GM10266 (cell line): ENCODE measurements around the gene TENM4.

Experiments used
- DNase-seq: peaks from one replicate; pipeline ENCODE4 v3.0.0; 2012; ENCODE audit errors: extremely low spot score
- CTCF ChIP-seq: IDR thresholded peaks from 2 replicates; pipeline ENCODE4 v1.5.1; 2012; ENCODE audit warnings: mild to moderate bottlenecking, low read depth; ENCODE audit not compliant: control insufficient read depth, insufficient read depth; ENCODE audit errors: missing control alignments

Gene TENM4

GRCh38 chr11:79054636-79055035 lies 386.2 kb downstream of the TENM4 start:
- DNase-seq = no peak
- no peak for TF ChIP-seq CTCF

- no peak for DNase-seq
- TF ChIP-seq CTCF = peak; percentile 22
These were observed 388.3 kb downstream of the TENM4 start for GRCh38 chr11:79052544-79052943.

DNA sequence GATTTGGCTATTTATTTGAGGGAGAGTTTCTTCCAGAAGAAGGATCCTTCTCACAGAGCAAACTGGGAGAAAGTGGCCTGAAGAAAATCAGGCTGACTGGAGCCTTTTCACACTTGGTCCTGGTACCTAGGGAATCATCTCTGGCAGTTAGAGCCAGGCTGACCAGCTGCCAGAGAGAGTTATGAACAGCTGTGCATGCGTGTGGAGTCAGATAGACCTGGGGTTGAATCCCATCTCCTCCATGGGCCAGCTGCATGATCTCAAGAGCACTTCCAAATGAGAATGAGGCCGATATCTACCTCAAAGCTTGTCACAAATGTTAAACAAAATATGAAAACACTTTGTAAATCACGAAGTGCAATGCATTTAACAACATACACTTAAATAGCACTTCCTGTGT lies 390.0 kb downstream of the TENM4 start:
- TF ChIP-seq CTCF = no peak
- no peak for DNase-seq

DNA sequence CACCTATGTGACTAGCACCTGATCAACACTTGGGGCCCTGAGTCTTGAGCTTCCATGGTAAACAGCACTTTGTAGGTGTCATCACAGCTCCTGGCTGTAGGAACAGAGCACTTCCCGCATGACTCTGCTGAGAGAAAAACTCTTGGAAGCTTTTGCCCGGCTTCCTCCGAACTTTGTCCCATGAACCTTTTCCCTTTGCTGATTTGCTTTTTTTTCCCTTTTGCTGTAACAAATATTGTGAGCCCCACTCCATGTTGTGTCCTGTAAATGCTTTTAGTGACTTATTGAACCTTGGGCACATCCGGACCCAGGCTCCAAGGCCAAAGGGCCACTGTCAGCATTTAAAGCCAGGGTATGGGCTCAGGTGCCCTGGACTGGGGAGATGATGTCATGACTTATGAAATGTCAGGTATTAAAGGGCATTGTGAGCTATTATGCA lies 391.1 kb downstream of the TENM4 start:
- DNase-seq = no peak
- TF ChIP-seq CTCF = no peak

- no peak for TF ChIP-seq CTCF
These were observed 392.9 kb downstream of the TENM4 start for GRCh38 chr11:79047980-79048379.

GRCh38 chr11:79047321-79047720 lies 393.5 kb downstream of the TENM4 start:
- TF ChIP-seq CTCF = no peak
- DNase-seq = no peak

More at GRCh38 chr11:79047980-79048379, 392.9 kb downstream of the TENM4 start:
- no peak for DNase-seq

DNA sequence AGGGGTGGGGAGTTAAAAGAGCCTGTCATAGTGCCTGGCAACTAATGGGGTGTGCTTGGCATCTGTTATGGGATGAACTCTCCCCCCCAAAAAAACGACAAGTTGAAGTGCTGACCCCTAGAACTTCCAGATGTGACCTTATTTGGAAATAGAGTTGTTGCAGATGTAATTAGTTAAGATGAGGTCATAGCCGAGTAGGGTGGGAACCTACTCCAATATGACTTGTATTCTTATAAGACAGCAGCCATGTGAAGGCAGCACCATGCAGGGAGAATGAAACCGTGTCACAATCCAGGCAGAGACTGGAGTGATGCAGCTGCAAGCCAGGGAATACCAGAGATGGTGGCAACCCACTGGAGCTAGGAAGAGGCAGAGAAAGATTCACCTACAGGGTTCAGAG lies 394.5 kb downstream of the TENM4 start:
- no peak for DNase-seq
- no peak for TF ChIP-seq CTCF
